HG03378 (cell line): ENCODE measurements around the gene LMF1.
"Not testable (repeated sequence)": the region's sequence is repeated elsewhere in the genome, so short reads cannot be mapped to it uniquely, and the experiment has no call there.

Experiments used
- ATAC-seq: cut with Tn5 transposase; IDR thresholded peaks from one replicate; pipeline ENCODE4 v1.9.1; 2021; ENCODE audit warnings: mild to moderate bottlenecking, moderate library complexity; ENCODE audit not compliant: unreplicated experiment

LMF1 gene

DNA sequence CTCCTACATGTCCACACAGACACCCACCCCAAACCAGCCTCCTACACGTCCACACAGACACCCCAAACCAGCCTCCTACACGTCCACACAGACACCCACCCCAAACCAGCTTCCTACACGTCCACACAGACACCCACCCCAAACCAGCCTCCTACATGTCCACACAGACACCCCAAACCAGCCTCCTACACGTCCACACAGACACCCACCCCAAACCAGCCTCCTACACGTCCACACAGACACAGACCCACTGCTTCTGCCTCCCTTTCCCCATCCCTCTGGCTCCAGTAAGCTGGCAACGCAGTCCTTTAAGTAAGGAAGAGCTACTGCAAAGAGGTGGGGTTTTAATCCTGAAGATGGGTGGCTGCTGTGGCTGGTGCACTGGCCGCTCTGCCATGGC, 17.0 kb downstream of the LMF1 start:
- ATAC-seq = not testable (repeated sequence)

DNA sequence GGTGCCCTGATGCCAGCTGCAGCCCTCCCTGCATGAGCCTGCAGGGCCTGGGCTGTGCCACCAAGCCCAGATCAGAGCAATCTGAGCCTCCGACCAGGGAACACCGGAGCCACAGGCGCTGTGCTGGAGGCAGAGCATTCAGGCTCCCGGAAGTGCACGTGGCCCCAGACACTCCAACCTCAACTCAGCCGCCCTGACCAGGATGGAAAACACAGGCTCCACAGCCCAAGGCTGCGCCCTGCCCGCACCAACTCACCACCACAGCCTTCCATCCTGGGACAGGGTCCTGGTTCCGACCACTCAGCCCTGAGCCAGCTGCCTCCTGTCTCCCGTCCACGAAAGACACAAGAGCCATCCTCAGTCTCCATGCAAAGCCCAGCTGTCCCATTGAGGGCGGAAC, 18.5 kb downstream of the LMF1 start:
- no peak for ATAC-seq

DNA sequence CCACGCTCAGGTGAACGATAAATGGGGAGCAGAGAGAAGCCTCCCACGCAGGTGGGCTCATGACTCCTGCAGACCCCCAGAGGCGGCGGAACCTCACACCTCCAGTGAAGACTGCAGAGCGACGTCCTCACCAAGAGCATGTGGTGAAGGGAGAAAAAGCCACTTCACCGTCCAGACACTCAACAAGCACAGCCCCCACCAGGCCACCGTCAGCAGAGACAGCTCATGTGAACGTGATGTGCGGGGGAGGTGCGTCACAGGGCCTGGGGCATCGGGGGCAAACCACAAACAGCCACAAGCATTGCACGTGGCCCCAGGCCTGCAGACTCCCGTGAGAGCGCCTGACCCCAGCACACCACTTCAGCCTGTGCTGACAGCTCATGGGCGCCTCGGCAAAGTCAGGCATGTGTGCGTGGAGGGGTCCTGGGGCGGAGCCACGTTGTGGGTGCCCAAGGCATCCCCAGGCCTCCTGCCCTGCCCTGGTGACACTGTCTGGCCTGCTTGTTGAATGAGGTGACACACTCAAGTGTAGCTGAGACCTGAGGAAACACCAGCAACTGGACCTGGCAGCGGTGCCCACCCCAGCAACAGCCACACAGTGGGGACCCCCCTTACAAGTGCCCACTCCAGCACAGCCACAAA, 19.0 kb downstream of the LMF1 start:
- ATAC-seq = no peak

DNA sequence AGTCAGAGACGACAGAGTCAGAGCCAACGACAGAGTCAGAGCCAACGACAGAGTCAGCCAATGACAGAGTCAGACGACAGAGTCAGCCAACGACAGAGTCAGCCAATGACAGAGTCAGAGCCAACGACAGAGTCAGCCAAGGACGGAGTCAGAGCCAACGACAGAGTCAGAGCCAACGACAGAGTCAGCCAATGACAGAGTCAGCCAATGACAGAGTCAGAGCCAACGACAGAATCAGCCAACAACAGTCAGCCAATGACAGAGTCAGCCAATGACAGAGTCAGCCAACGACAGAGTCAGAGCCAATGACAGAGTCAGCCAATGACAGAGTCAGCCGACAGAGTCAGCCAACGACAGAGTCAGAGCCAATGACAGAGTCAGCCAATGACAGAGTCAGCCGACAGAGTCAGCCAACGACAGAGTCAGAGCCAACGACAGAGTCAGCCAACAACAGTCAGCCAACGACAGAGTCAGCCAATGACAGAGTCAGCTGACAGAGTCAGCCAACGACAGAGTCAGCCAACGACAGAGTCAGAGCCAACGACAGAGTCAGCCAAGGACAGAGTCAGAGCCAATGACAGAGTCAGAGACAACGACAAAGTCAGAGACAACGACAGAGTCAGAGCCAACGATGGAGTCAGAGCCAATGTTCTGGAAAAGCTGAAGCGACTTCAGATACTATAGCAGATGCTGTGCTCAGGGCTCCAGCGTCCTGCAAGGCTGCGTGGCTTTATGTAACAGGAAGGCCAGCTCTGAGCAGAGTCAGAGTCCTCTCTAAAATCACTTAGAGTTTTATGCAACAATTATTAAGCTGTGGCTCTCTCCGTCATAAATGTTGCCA, 19.8 kb downstream of the LMF1 start:
- not testable (repeated sequence) for ATAC-seq

DNA sequence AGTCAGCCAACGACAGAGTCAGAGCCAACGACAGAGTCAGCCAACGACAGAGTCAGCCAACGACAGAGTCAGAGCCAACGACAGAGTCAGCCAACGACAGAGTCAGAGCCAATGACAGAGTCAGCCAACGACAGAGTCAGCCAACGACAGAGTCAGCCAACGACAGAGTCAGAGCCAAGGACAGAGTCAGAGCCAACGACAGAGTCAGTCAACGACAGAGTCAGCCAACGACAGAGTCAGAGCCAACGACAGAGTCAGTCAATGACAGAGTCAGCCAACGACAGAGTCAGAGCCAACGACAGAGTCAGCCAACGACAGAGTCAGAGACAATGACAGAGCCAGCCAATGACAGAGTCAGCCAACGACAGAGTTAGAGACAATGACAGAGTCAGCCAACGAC, 22.0 kb downstream of the LMF1 start:
- not testable (repeated sequence) for ATAC-seq

DNA sequence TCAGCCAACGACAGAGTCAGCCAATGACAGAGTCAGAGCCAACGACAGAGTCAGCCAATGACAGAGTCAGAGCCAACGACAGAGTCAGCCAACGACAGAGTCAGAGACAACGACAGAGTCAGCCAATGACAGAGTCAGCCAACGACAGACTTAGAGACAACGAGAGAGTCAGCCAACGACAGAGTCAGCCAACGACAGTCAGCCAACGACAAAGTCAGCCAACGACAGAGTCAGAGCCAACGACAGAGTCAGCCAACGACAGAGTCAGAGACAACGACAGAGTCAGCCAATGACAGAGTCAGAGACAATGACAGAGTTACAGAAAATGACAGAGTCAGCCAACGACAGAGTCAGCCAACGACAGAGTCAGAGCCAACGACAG, 22.9 kb downstream of the LMF1 start:
- not testable (repeated sequence) for ATAC-seq

DNA sequence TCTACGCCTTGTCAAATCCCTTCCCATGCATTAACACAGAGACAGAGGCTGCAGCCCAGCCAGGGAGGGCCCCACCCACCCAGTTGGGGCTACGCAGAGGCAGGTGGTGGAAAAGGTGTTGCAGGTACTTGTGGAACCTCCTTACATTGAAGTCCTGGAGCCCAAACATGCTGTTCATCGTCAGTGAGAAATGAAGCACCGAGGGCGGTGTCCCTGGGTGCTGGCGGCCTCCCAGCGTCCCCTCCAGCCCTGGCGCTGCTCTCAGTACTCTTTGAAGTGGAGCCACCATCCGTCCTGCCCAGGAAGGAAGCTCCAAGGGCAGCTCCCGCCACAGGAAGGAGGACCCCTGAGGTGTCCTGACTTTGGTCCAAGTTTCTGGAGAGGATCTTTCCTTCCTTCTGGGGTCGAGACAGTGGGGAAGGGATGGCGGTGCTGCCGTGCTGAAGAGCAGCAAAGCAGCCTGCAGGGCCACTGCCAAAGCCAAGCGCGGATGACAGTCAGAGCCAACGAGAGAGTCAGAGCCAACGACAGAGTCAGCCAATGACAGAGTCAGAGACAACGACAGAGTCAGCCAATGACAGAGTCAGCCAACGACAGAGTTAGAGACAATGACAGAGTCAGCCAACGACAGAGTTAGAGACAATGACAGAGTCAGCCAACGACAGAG, 23.4 kb downstream of the LMF1 start:
- ATAC-seq = no peak

DNA sequence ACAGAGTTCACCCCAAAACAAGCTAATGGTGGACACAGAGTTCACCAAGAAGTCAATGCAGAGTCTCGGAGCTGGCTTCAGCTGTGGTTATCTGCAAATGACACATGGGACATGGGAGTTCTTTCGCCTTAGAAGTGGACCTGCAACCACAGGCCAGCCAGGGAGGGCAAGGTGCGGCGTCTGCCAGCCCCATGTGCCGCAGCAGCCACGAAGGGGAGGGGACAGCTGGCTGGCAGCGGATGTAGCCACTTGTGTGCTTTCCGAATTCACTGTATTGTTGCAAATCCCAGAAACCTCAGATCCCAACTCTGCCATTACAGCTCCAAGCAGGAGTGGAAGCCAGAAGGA, 24.8 kb downstream of the LMF1 start:
- no peak for ATAC-seq

DNA sequence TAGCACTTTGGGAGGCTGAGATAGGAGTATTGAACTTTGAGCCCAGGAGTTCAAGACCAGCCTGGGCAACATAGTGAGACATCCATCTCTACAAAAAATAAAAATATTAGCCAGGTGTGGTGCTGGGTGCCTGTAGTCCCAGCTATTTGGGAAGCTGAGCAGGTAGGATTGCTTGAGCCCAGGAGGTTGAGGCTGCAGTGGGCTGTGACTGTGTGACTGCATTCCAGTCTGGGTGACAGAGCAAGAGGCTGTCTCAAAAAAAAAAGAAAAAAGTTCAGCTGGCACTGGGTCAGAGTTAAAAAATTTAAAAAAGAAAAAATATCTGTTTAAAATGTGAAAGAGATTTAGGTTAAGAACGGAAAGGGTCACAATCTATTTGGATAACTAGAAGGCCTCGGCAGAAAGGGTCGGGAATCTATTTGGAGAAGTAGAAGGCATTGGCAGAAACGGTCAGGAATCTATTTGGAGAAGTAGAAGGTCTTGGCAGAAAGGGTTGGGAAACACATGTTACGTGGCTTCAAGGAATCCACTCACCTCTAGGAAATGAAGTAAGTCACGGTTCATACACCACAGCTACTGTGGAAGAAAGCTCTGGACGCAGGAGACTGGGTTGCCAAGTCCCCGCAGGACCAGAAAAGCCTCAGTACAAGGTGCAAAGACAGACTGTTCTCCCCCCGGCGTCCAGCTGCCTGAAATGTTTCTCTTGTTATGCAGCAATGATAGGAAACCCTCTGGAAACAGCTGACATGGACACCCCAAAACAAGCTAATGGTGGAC, 25.3 kb downstream of the LMF1 start:
- no peak for ATAC-seq

DNA sequence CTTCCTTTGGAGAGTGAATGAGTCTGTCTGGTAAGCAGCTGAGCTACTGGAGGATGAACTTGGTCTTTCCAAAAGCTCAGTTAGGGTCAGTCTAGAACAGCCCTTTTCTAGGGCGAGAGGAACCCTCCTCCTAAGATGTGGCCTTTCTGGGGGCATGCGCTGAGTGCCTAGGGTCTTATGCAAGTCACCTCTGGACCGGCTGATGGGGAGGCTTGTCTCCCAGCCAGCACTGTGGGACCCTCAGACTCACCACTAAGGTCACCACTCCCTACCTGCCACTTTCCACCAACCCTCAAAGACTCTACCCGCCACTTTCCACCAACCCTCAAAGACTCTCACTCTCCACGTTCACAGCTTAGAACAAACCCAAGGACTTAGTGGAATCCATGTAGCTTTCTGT, 26.8 kb downstream of the LMF1 start:
- ATAC-seq = no peak

DNA sequence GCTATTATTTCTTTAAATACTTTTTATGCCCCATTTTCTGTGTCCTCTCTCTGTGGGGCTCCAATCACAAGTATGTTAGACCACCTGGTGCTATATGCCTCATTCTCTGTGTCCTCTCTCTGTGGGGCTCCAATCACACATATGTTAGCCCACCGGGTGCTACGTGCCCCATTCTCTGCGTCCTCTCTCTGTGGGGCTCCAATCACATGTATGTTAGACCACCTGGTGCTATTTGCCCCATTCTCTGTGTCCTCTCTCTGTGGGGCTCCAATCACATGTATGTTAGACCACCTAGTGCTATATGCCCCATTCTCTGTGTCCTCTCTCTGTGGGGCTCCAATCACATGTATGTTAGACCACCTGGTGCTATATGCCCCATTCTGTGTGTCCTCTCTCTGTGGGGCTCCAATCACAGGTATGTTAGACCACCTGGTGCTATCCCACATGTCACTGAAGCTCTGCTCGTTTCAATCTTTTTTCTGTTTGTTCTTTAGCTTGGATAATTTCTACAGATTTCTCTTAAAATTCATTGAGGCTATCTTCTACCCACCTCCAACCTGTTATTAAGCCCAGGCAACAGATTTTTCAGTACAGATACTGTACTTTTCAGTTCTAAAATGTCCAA, 28.2 kb downstream of the LMF1 start:
- no peak for ATAC-seq

DNA sequence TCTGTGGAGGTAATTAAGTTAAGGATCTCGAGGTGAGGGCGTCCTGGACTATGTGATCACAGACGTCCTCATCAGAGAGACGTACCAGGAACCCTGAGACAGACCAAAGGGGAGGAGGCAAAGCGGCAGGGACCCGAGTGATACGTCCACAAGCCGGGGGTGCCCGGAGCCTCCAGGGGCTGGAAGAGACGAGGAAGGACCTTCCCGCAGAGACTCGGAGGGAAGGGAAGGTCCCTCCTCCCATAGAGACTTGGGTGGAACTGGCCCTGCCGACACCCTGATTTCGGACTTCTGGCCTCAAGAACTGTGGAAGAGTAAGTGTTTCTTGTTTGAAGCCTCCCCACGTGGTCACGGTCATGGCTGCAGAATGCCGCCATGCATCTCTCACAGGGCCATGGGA, 30.8 kb downstream of the LMF1 start:
- no peak for ATAC-seq

DNA sequence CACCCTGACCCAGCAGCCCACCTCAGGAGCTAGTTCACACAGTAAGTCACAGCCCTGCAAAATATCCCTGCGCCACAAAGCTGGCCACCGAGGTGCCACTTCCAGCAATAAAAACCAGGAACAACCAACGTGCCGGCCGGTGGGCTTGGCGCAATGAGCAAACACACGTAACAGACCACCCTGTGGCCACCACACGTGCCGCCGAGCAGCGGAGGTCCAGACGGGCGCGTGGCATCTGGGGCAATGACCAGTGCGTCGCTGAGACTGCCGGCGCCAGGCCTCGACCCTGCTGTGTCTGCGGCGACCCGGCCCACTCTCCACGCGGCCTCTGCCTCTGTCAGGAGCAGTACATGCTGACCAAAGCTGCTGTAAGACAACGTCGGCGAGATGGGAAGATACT, 31.5 kb downstream of the LMF1 start:
- no peak for ATAC-seq

DNA sequence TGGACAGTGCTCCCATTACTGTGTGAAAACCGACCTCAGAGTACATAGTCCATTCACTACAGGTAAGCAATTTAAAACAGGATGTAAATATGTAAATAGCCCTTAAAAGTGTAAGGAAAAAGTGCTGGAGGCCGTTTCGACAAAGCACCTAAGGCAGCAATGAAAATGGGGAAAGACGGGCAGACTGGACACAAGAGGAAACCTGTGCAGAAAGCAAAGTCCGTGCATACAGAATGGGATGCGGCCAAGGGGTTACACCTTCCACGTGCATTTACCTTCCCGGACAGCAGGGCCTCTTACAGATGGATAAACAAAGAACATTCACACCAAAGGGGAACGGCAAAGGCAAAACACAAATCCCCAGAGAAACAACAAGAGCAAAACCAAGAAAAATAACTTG, 32.0 kb downstream of the LMF1 start:
- no peak for ATAC-seq

DNA sequence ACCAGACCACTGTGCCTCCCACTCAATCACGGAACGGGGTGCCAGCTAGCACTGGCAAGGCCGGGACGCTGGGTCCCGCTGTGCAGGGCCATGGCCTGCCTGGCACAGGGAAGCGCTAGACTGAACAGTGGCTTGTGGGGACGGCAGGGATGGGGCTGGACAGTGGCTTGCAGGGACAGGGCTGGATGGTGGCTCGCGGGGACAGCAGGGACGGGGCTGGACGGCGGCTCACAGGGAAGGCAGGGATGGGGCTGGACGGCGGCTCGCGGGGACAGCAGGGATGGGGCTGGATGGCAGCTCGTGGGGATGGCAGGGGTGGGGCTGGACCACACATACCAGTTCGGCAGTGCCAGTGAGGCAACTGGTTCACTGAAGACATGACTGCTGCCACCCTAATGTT, 32.6 kb downstream of the LMF1 start:
- ATAC-seq = no peak

DNA sequence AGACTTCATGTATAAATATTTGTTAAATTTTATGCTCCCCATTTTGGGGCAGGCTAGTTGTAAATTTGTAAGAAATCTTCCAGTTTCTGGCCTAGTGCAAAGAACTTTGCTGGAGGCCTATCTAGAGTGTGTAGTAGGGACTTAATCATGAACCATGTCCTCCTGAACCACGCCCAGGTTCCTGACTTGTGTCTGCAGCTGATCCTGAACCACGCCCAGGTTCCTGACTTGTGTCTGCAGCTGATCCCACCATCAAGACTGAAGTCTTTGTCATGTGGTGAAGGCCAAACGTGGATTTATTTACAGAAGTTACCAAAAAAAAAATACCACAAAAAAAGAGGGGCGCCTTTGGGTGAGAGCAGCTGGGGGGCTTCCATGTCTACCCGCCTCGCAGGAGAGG, 33.1 kb downstream of the LMF1 start:
- ATAC-seq = no peak

DNA sequence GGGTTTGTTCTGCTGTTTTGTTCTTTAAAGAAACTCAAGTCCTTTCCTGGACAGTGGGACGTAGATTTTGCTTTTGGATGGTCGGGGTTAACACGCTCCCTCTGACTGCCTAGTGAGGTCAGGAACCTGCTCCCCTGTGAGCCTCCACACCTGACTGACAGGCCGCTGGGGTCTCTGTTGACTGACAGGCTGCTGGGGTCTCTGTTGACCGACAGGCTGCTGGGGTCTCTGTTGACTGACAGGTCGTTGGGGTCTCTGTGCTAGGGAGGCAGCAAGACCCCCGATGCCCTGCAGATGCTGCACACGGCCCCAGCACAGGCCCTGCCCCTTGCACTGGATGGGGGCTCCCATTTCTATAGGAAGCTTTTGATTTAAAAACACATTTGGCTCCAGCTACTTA, 33.5 kb downstream of the LMF1 start:
- no peak for ATAC-seq

DNA sequence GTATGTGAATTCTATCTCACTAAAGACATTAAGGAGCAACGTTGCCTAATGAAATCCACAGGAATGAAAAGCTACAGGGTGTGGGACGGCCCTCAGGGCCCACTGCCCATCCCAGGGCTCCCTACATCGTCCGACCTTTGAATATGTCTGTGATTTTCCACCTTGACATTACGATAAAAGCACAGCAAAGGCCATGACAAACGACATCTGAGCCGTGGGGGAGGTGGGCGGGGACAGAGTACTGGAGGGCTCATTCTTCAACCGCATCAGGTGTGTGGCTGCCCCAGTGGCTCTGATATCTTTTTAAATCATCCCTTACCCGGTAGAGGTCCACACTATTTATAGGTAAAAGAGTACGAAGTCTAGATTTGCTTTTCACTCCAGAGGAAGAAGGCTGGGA, 35.1 kb downstream of the LMF1 start:
- ATAC-seq = no peak

DNA sequence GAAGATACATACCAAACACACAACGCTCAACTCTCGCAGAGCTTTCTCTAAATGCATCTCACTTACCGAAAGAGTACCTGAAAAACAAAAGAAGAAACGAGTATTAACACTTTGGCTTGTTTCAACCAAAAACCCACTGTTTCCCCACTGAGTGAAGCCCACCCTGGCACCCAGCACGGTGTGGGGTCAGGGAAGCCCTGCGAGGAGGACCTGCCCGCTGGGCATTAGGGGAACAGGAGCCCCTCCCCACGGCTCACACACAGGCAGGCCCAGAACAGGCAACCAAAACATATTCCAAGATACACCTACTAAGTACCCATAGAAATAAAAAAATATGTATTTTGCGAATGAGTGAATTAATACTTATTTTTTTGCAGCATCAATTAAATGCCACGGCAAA, 36.6 kb downstream of the LMF1 start:
- no peak for ATAC-seq

DNA sequence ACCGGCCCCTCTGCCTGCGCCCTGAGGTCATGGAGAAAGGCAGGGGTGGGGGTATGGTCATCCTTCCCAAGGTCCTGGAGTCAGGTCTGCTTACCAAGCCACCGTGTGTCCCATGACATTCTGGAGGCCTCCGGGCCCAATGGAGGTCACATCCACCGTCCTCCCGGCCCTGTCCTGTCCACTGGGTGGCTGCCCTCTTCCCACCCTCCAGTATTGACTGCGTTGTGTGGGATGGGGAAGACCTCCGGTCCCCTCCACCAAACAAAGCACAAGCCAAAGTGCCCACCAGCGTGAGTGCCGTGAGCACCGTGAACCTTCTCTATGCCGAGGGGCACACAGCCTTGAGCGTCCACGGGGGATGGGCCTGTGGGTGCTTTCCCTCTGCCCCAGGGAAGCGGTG, 37.2 kb downstream of the LMF1 start:
- ATAC-seq = no peak

DNA sequence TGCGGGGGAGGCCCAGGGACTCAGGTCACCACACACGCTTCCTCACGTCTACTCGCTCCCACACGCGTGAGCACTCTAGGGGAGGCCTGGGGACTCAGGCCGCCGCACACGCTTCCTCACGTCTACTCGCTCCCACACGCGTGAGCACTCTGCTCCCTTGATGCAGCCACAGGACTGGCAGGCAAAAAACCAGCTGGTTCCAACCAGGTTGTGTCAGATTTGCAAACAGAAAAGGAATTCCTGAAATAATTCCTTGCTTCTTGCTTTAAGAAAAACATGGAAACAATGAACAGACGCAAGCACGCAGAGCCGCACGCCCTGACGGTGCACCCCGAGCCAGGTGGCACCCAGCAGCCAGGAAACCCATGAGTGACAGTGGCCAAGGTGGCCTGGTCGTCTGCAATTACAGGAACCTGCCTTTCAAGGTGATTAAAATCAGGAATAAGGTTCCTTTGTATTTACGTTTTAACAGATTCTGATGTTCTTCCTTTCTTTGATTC, 37.9 kb downstream of the LMF1 start:
- no peak for ATAC-seq
